Ishikawa (cell line): ENCODE measurements around the gene NT5DC3.

Experiments
- CEBPB ChIP-seq: IDR thresholded peaks from 2 replicates; pipeline ENCODE4 v1.6.1; 2012
- CREB1 ChIP-seq: IDR thresholded peaks from 2 replicates; pipeline ENCODE4 v1.6.1; 2012; ENCODE audit warnings: low read depth
- EGR1 ChIP-seq: IDR thresholded peaks from 2 replicates; pipeline ENCODE4 v1.6.1; 2012
- EP300 ChIP-seq: IDR thresholded peaks from 2 replicates; pipeline ENCODE4 v1.6.1; 2012; ENCODE audit warnings: borderline replicate concordance
- FOXM1 ChIP-seq: IDR thresholded peaks from 2 replicates; pipeline ENCODE4 v1.6.1; 2012; ENCODE audit warnings: low read depth, borderline replicate concordance
- MAX ChIP-seq: IDR thresholded peaks from 2 replicates; pipeline ENCODE4 v1.6.1; 2012
- NFIC ChIP-seq: IDR thresholded peaks from 2 replicates; pipeline ENCODE4 v1.6.1; 2012
- RAD21 ChIP-seq: IDR thresholded peaks from 2 replicates; pipeline ENCODE4 v1.6.1; 2012; ENCODE audit warnings: low read depth
- REST ChIP-seq: IDR thresholded peaks from 2 replicates; pipeline ENCODE4 v1.6.1; 2012; ENCODE audit warnings: low read depth, mild to moderate bottlenecking
- TAF1 ChIP-seq: IDR thresholded peaks from 2 replicates; pipeline ENCODE4 v1.6.1; 2012; ENCODE audit warnings: low read depth, mild to moderate bottlenecking
- TCF12 ChIP-seq: IDR thresholded peaks from 2 replicates; pipeline ENCODE4 v1.6.1; 2012; ENCODE audit warnings: low read depth
- TEAD4 ChIP-seq: IDR thresholded peaks from 2 replicates; pipeline ENCODE4 v1.6.1; 2012
- USF1 ChIP-seq: IDR thresholded peaks from 2 replicates; pipeline ENCODE4 v1.6.1; 2012
- YY1 ChIP-seq: IDR thresholded peaks from 2 replicates; pipeline ENCODE4 v1.6.1; 2012; ENCODE audit warnings: low read depth
- ZBTB7A ChIP-seq: IDR thresholded peaks from 2 replicates; pipeline ENCODE4 v1.6.1; 2012; ENCODE audit warnings: low read depth

The NT5DC3 gene

GRCh38 chr12:103836345-103836744, 4.7 kb downstream of the NT5DC3 start:
- TF ChIP-seq TEAD4 (no peak), MAX (no peak), CEBPB (no peak), REST (no peak), CREB1 (no peak), USF1 (no peak), TAF1 (no peak), TCF12 (no peak), RAD21 (no peak), ZBTB7A (no peak), EP300 (no peak), NFIC (no peak), YY1 (no peak), EGR1 (no peak), FOXM1 (no peak)

- TF ChIP-seq CREB1 (no peak), ZBTB7A (no peak), TCF12 (no peak), FOXM1 (no peak), MAX (no peak), YY1 (no peak), TEAD4 (no peak), REST (no peak), CEBPB (no peak), EGR1 (no peak), RAD21 (no peak), EP300 (no peak), USF1 (no peak)
Measured at GRCh38 chr12:103834942-103835341, 6.1 kb downstream of the NT5DC3 start.

GRCh38 chr12:103833891-103834290, 7.1 kb downstream of the NT5DC3 start:
- TF ChIP-seq TEAD4: no peak
- TF ChIP-seq EP300: no peak
- TF ChIP-seq CREB1: no peak
- TF ChIP-seq REST: no peak
- no peak for TF ChIP-seq TAF1
- TF ChIP-seq YY1: no peak

- TF ChIP-seq FOXM1 (no peak), RAD21 (no peak), USF1 (no peak), TAF1 (no peak), REST (no peak), ZBTB7A (no peak), TEAD4 (no peak), CREB1 (no peak), TCF12 (no peak), YY1 (no peak)
Measured at GRCh38 chr12:103833095-103833775, 7.8 kb downstream of the NT5DC3 start.
